Measurements from ENCODE around the gene VIP. TPM values are rescaled to one million over a fixed set of nuclear protein-coding genes. Genes with fewer than 3 reads are reported as not detected.

VIP gene
- total and polyA plus RNA-seq, 2 of the 4 experiments (the other 2 are of a cell fraction) = not detected

GRCh38 chr6:152804150-152804549, 53.6 kb downstream of the VIP start:
- H3K23ac ChIP-seq (ENCODE audit: low read depth, low read length) = no peak overlapping the region
- H3K9me1 ChIP-seq (ENCODE audit: insufficient read depth, low read length) = no peaks in the 10 kb centered on the region
- no peak overlapping the region for H2BK15ac ChIP-seq (ENCODE audit: low read depth, low read length)
- H3K56ac ChIP-seq (ENCODE audit: extremely low read depth, insufficient read depth, low read length) = no peak overlapping the region
- H2BK120ac ChIP-seq (ENCODE audit: low read depth, low read length) = no peak overlapping the region
- no peak overlapping the region for H4K8ac ChIP-seq (ENCODE audit: low read depth in 2 of 2, low read length in 2 of 2)
- no peak overlapping the region for H3K9ac ChIP-seq (ENCODE audit: low read depth, low read length)
- no peaks in the 10 kb centered on the region for H3K9me3 ChIP-seq (ENCODE audit: control insufficient read depth, insufficient read depth, low read length)
- H3K4me2 ChIP-seq (ENCODE audit: low read depth, low read length) = no peak overlapping the region
- intact Hi-C loops (cut with micrococcal nuclease) = no loop called here
- H3K36me3 ChIP-seq (ENCODE audit: control insufficient read depth, insufficient read depth, low read length) = no peaks in the 10 kb centered on the region
- no peak overlapping the region for H3K14ac ChIP-seq (replicated peaks; ENCODE audit: low read depth, low read length)
- no peak overlapping the region for H3K27ac ChIP-seq (ENCODE audit: insufficient read depth, low read length)
- H2AK5ac ChIP-seq (ENCODE audit: low read depth, low read length) = no peak overlapping the region
- H2AFZ ChIP-seq (replicated peaks; ENCODE audit: low read length, poor library complexity) = no peak overlapping the region
- DNase-seq (no peak), ATAC-seq (ENCODE audit: low read depth) (no peak)
- H4K91ac ChIP-seq (ENCODE audit: insufficient read depth, low read depth, low read length) = no peak overlapping the region
- H3K4me1 ChIP-seq (ENCODE audit: control insufficient read depth, insufficient read depth, low read length) = no peaks in the 10 kb centered on the region
- H3K4ac ChIP-seq (ENCODE audit: low read depth, low read length) = no peak overlapping the region
- H4K5ac ChIP-seq (ENCODE audit: low read depth, low read length) = no peak overlapping the region
- BruUV-seq (replicated peaks) = no TSS peak
- no peak overlapping the region for H2BK20ac ChIP-seq (ENCODE audit: low read depth, low read length)
- dilution Hi-C loops (cut with HindIII; ENCODE audit: low sequenced_read_pairs, unreplicated experiment) = no loop called here
- H4K20me1 ChIP-seq (ENCODE audit: insufficient read depth, low read length) = no peaks in the 10 kb centered on the region
- POLR2A ChIA-PET (ENCODE audit: unreplicated experiment) = no interaction called here
- no peak overlapping the region for H2AK9ac ChIP-seq (replicated peaks; ENCODE audit: low read depth, low read length, poor library complexity)
- no peak overlapping the region for H3K18ac ChIP-seq (ENCODE audit: low read depth, low read length)
- in situ Hi-C loops (cut with MboI; ENCODE audit: low sequenced_read_pairs) = no loop called here
- peak; percentile 52 for TF ChIP-seq MAFK (IDR thresholded peaks at IDR 0.05; ENCODE audit: low read depth, low read length)
- no peak for TF ChIP-seq BHLHE40 (IDR thresholded peaks at IDR 0.05; ENCODE audit: low read depth, low read length)
- H2BK5ac ChIP-seq (ENCODE audit: low read depth, low read length, poor library complexity, severe bottlenecking) = no peak overlapping the region
- no peak overlapping the region for H3K4me3 ChIP-seq (ENCODE audit: insufficient read depth, low read depth, low read length)
- H3K79me1 ChIP-seq (ENCODE audit: low read depth in 1 of 2, low read length in 2 of 2) = no peaks in the 10 kb centered on the region
- CTCF ChIA-PET = no interaction called here
- no peaks in the 10 kb centered on the region for H3K27me3 ChIP-seq (ENCODE audit: control insufficient read depth, insufficient read depth, low read length)

Other genes starting within 250 kb of the VIP start
- 159 and 163 TPM in 2 replicates for gene SYNE1, start 113.4 kb upstream of the VIP start, total RNA-seq (2012; rRNA removed)
- 29.1 and 34.1 TPM in 2 replicates for gene SYNE1, start 113.4 kb upstream of the VIP start, polyA plus RNA-seq (2012; rRNA removed)
- 0.90 and 1.1 TPM in 2 replicates for gene MYCT1, start 52.9 kb upstream of the VIP start, total RNA-seq (2012; rRNA removed)
- gene MYCT1, start 52.9 kb upstream of the VIP start, polyA plus RNA-seq (2012; rRNA removed) = 0.79 and 0.89 TPM in 2 replicates
- gene FBXO5, start 232.2 kb downstream of the VIP start, total RNA-seq (2012; rRNA removed) = 16.7 and 25.3 TPM in 2 replicates
- gene FBXO5, start 232.2 kb downstream of the VIP start, polyA plus RNA-seq (2012; rRNA removed) = 9.8 and 11.8 TPM in 2 replicates